Loucy (cell line): Measurements from ENCODE around the gene SH3BP4.

Source experiments
- H2AFZ ChIP-seq: fragments of 200-600 bp; sonication (generic); 2 replicates; pipeline ENCODE4 v1.6.0; 2016; ENCODE audit warnings: antibody characterized with exemption, mild to moderate bottlenecking, low read length, moderate library complexity
- H3F3A ChIP-seq: fragments of 200-600 bp; 2 replicates; pipeline ENCODE4 v1.6.0; 2016; ENCODE audit warnings: antibody characterized with exemption, low read depth, mild to moderate bottlenecking
- H3K27me3 ChIP-seq: fragments of 200-600 bp; sonication (generic); 2 replicates; pipeline ENCODE4 v1.6.1; 2014; ENCODE audit warnings: low read length, mild to moderate bottlenecking; ENCODE audit not compliant: insufficient read depth, poor library complexity, severe bottlenecking
- H3K36me3 ChIP-seq: fragments of 200-600 bp; sonication (generic); 2 replicates; pipeline ENCODE4 v1.6.1; 2016; ENCODE audit warnings: low read length; ENCODE audit not compliant: insufficient read depth
- H3K4me1 ChIP-seq: fragments of 200-600 bp; sonication (generic); 2 replicates; pipeline ENCODE4 v1.5.1; 2014; ENCODE audit warnings: low read length, mild to moderate bottlenecking; ENCODE audit not compliant: insufficient read depth, poor library complexity, severe bottlenecking
- H3K4me2 ChIP-seq: fragments of 200-600 bp; sonication (generic); 2 replicates; pipeline ENCODE4 v1.6.0; 2014; ENCODE audit warnings: antibody characterized with exemption, low read length, low read depth, mild to moderate bottlenecking; ENCODE audit not compliant: poor library complexity, severe bottlenecking
- H3K4me3 ChIP-seq: fragments of 200-600 bp; sonication (generic); 2 replicates; pipeline ENCODE4 v1.5.1; 2014; ENCODE audit warnings: low read length, mild to moderate bottlenecking, mixed read lengths; ENCODE audit not compliant: poor library complexity, severe bottlenecking
- H3K79me2 ChIP-seq: fragments of 200-600 bp; sonication (generic); 2 replicates; pipeline ENCODE4 v1.6.1; 2014; ENCODE audit warnings: low read length; ENCODE audit not compliant: insufficient read depth
- H3K9ac ChIP-seq: fragments of 200-600 bp; sonication (generic); 2 replicates; pipeline ENCODE4 v1.6.0; 2014; ENCODE audit warnings: mild to moderate bottlenecking, low read depth, low read length, moderate library complexity; ENCODE audit not compliant: poor library complexity, severe bottlenecking
- H3K9me2 ChIP-seq: fragments of 200-600 bp; sonication (generic); replicated peaks from 2 replicates; pipeline ENCODE4 v1.6.1; 2016; ENCODE audit warnings: low read depth, low read length, mixed read lengths
- H3K9me3 ChIP-seq: fragments of 200-600 bp; sonication (generic); 2 replicates; pipeline ENCODE4 v1.6.1; 2014; ENCODE audit warnings: mild to moderate bottlenecking, antibody characterized with exemption, low read length, low read depth; ENCODE audit not compliant: insufficient read depth
- H4K20me1 ChIP-seq: fragments of 200-600 bp; sonication (generic); 2 replicates; pipeline ENCODE4 v1.6.0; 2014; ENCODE audit warnings: antibody characterized with exemption, low read length, mild to moderate bottlenecking; ENCODE audit not compliant: insufficient read depth, poor library complexity, severe bottlenecking
- EZH2phosphoT487 ChIP-seq: fragments of 200-600 bp; IDR thresholded peaks from 2 replicates; pipeline ENCODE4 v1.6.1; 2018; ENCODE audit warnings: antibody characterized with exemption, mild to moderate bottlenecking, moderate library complexity, borderline replicate concordance
- TF ChIP-seq, protein P1 (sequence below): fragments of 200-600 bp; sonication (generic); conservative IDR thresholded peaks from 2 replicates; pipeline ENCODE4 v1.5.1; 2014; ENCODE audit warnings: mild to moderate bottlenecking, antibody characterized with exemption, low read length

Gene SH3BP4

DNA sequence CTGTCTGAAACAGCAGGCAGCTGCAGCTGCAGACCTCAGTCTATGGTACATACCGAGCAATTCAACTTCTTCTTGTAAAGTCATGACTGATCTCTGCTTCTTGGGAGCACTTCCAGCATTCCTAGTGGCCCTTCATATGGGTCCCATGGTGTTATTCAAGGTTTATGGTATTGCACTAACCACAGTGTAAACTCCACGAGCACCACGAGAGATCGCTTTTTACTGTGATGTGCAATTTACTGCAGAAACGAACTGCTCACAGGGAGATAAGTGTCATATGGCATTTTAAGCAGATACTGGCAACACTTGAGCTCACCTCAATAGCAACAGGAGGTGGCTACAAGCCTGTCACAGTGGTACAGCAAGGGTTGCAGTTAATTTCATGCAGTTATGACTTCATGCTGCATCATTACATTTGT, 38.6 kb upstream of the SH3BP4 start:
- no peaks in the 10 kb centered on the region for H3K79me2 ChIP-seq
- no peak overlapping the region for H2AFZ ChIP-seq
- no peaks in the 10 kb centered on the region for H3K9me2 ChIP-seq
- H3K36me3 ChIP-seq = no peaks in the 10 kb centered on the region
- no peaks in the 10 kb centered on the region for H3K27me3 ChIP-seq
- no peaks in the 10 kb centered on the region for H4K20me1 ChIP-seq
- H3K4me2 ChIP-seq = no peak overlapping the region
- no peaks in the 10 kb centered on the region for H3K9me3 ChIP-seq
- H3F3A ChIP-seq = no peaks in the 10 kb centered on the region
- H3K4me1 ChIP-seq = no peaks in the 10 kb centered on the region
- TF ChIP-seq, protein P1, sequence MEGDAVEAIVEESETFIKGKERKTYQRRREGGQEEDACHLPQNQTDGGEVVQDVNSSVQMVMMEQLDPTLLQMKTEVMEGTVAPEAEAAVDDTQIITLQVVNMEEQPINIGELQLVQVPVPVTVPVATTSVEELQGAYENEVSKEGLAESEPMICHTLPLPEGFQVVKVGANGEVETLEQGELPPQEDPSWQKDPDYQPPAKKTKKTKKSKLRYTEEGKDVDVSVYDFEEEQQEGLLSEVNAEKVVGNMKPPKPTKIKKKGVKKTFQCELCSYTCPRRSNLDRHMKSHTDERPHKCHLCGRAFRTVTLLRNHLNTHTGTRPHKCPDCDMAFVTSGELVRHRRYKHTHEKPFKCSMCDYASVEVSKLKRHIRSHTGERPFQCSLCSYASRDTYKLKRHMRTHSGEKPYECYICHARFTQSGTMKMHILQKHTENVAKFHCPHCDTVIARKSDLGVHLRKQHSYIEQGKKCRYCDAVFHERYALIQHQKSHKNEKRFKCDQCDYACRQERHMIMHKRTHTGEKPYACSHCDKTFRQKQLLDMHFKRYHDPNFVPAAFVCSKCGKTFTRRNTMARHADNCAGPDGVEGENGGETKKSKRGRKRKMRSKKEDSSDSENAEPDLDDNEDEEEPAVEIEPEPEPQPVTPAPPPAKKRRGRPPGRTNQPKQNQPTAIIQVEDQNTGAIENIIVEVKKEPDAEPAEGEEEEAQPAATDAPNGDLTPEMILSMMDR = no peak
- TF ChIP-seq EZH2phosphoT487 = no peak
- no peak overlapping the region for H3K9ac ChIP-seq
- H3K4me3 ChIP-seq = no peak overlapping the region

DNA sequence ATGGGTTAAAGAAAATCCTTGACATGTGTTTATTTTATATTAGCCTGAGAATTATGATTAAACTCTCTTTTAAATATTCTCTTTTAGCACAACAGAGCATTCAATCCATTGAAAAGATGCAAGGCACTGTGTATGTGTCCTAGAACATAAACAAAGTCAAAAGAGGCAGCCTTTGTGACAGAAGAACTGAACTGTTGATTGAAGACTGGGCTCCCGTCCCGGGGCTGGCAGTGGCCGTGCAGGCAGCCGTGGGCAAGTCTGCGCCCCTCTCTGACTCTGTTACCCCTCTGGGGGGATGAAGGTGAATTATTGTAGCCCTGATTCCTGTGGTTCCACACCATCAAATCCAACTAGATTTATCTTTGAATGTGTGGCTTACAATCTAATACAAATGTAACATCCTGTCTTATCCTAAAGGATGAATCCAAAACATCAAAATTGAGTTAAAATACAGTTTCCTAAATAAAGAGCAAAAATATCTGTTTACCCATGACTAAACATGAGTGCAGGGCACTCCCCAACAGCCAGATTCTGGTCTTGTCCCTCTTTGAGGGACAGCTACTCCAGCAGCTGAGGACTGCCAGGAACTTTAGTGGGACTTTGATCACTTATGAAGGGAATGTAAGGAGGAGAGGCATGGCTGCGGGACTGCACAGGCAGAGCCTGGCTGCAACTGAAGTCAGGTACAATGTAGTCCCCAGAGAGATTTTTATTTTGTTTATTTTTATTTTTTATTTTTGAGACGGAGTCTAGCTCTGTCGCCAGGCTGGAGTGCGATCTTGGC, 37.3 kb upstream of the SH3BP4 start:
- Histone ChIP-seq H3K9me3 (no peaks in the 10 kb centered on the region), H3K9ac (no peak overlapping the region), H3K9me2 (no peaks in the 10 kb centered on the region), H3K4me1 (no peaks in the 10 kb centered on the region), H3K4me3 (no peak overlapping the region), H3K36me3 (no peaks in the 10 kb centered on the region), H2AFZ (no peak overlapping the region), H3K79me2 (no peaks in the 10 kb centered on the region), H3K27me3 (no peaks in the 10 kb centered on the region), H3F3A (no peaks in the 10 kb centered on the region), H4K20me1 (no peaks in the 10 kb centered on the region), H3K4me2 (no peak overlapping the region)
- TF ChIP-seq, protein P1 = no peak

DNA sequence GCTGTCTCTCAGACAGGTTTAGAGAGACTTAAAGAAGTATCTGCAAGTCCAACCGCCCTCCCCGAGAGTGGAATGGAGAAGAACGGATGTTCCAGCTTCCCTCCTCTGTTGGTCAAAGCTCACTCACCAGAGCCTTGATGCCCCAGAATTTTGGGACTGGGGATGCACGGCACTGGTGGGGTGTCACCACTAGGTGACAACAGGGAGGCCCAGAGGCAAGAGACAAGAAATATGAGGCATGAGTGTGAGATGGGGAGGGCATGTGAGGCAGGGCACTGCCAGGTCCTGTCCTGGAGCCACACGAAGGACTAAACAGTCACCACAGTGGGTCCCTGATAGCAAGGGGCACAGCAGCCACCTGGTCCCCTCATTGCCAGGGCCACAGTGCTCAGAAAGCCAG, 35.1 kb upstream of the SH3BP4 start:
- Histone ChIP-seq H3K4me1 (no peaks in the 10 kb centered on the region), H3K36me3 (no peaks in the 10 kb centered on the region), H3K9me2 (no peaks in the 10 kb centered on the region), H3K79me2 (no peaks in the 10 kb centered on the region), H3K9me3 (no peaks in the 10 kb centered on the region), H3K27me3 (no peaks in the 10 kb centered on the region), H3F3A (no peaks in the 10 kb centered on the region), H3K4me3 (no peak overlapping the region), H3K9ac (no peak overlapping the region), H3K4me2 (no peak overlapping the region), H2AFZ (no peak overlapping the region), H4K20me1 (no peaks in the 10 kb centered on the region)
- no peak for TF ChIP-seq EZH2phosphoT487
- TF ChIP-seq, protein P1 = no peak; the same call in 1 of the 2 replicates
